Measurements from ENCODE around the gene PIP4K2B. TPM values are rescaled to one million over a fixed set of nuclear protein-coding genes. Genes with fewer than 3 reads are reported as not detected.

Gene PIP4K2B
- total RNA-seq (2021; ENCODE audit: unreplicated experiment), result 42.3 TPM
- 39.2 TPM for polyA plus RNA-seq (2012; ENCODE audit: insufficient read length)
- percentile 65 among the genes with signal in this experiment for Bru-seq, nascent RNA
- BruChase-seq, experiment 1, labeled RNA remaining after a 2-hour chase, result percentile 85 among the genes with signal in this experiment
- BruChase-seq, experiment 2, labeled RNA remaining after a 6-hour chase, result percentile 92 among the genes with signal in this experiment
- long read RNA-seq, full-length matches to known transcripts, result 8 of 46 reads
- long read RNA-seq, partial matches to known transcripts, result 1 of 46 reads
- long read RNA-seq, other reads (novel, unspliced or antisense), result 37 of 46 reads

- H3K4me3 ChIP-seq (ENCODE audit: low read depth in 2 of 2, low read length in 2 of 2), result peak within 1 kb of the TSS; percentile 70 to 78
- peak within 1 kb of the TSS; percentile 86 for H3K27ac ChIP-seq (ENCODE audit: low read length)
- ChIA-PET POLR2A (no interaction called here), CTCF (interaction anchor here (0.6 kb wide), 1 partner anchor 65 kb away, joined by 4 read pairs; no protein-coding TSS in a partner anchor)
- no peaks in the 10 kb centered on the region for H3K9me3 ChIP-seq (ENCODE audit: control insufficient read depth, insufficient read depth, low read depth, low read length)
- intact Hi-C loops (cut with micrococcal nuclease; ENCODE audit: unreplicated experiment) (no loop called here), in situ Hi-C loops (cut with HindIII; ENCODE audit: low pct_unique_long_range_greater_than_20kb, low sequenced_read_pairs) (no loop called here)
- DNase-seq (ENCODE audit: low read depth, low spot score) (peak; percentile 52), ATAC-seq (peak; percentile 97)
- peaks cover 9% of the 10 kb centered on the region for H3K36me3 ChIP-seq (ENCODE audit: control insufficient read depth, insufficient read depth, low read length)
- TF ChIP-seq SIN3A (IDR thresholded peaks at IDR 0.05; ENCODE audit: borderline replicate concordance, insufficient read depth, low read depth, low read length), result 0 out of 2 replicates have a peak, but pooled peaks have one; percentile 13
- no peak for TF ChIP-seq TCF7L2 (IDR thresholded peaks at IDR 0.05; ENCODE audit: low read depth, low read length)
- peak; percentile 82 for TF ChIP-seq POLR2AphosphoS5 (IDR thresholded peaks at IDR 0.05; ENCODE audit: low read depth, low read length)
- TF ChIP-seq CTCF (IDR thresholded peaks at IDR 0.05), result no peak
- TF ChIP-seq REST (IDR thresholded peaks at IDR 0.05; ENCODE audit: insufficient read depth in 1 of 2, low read depth in 2 of 2, low read length in 1 of 2), result no peak
- peaks cover 17% of the 10 kb centered on the region for H3K4me1 ChIP-seq (ENCODE audit: control insufficient read depth, insufficient read depth, low read length)
- no peaks in the 10 kb centered on the region for H3K27me3 ChIP-seq (ENCODE audit: control insufficient read depth, insufficient read depth, low read length)
- no TSS peak for BruUV-seq (replicated peaks)
Observed at GRCh38 chr17:38799501-38800236, at the start of gene PIP4K2B. Gene PIP4K2B (minus strand): TSS chr17:38799556. CDS start chr17:38799424, 132 bp downstream.

- Histone ChIP-seq H3K4me1 (ENCODE audit: control insufficient read depth, insufficient read depth, low read length) (peaks cover 12% of the 10 kb centered on the region), H3K36me3 (ENCODE audit: control insufficient read depth, insufficient read depth, low read length) (peaks cover 30% of the 10 kb centered on the region), H3K4me3 (ENCODE audit: low read depth in 2 of 2, low read length in 2 of 2) (no peak overlapping the region), H3K9me3 (ENCODE audit: control insufficient read depth, insufficient read depth, low read depth, low read length) (no peaks in the 10 kb centered on the region), H3K27me3 (ENCODE audit: control insufficient read depth, insufficient read depth, low read length) (no peaks in the 10 kb centered on the region), H3K27ac (ENCODE audit: low read length) (no peak overlapping the region)
- DNase-seq (ENCODE audit: low read depth, low spot score) (no peak), ATAC-seq (no peak)
- CTCF ChIA-PET, result no interaction called here
- TF ChIP-seq CTCF (IDR thresholded peaks at IDR 0.05), result no peak
- TF ChIP-seq REST (IDR thresholded peaks at IDR 0.05; ENCODE audit: insufficient read depth in 1 of 2, low read depth in 2 of 2, low read length in 1 of 2), result no peak
- no peak for TF ChIP-seq POLR2AphosphoS5 (IDR thresholded peaks at IDR 0.05; ENCODE audit: low read depth, low read length)
- TF ChIP-seq SIN3A (IDR thresholded peaks at IDR 0.05; ENCODE audit: borderline replicate concordance, insufficient read depth, low read depth, low read length), result no peak
- TF ChIP-seq TCF7L2 (IDR thresholded peaks at IDR 0.05; ENCODE audit: low read depth, low read length), result no peak
- POLR2A ChIA-PET, result interaction anchor here (0.6 kb wide), 3 partner anchors 10 to 111 kb away, joined by 3 to 11 read pairs (median 3); no protein-coding TSS in a partner anchor
- intact Hi-C loops (cut with micrococcal nuclease; ENCODE audit: unreplicated experiment), result no loop called here
- BruUV-seq (replicated peaks), result no TSS peak
- in situ Hi-C loops (cut with HindIII; ENCODE audit: low pct_unique_long_range_greater_than_20kb, low sequenced_read_pairs), result no loop called here
Observed at GRCh38 chr17:38848557-38848891, 49.2 kb upstream of the PIP4K2B start.

Data from Panc1 (cell line).